ENCODE results near the gene MT2A. TPM values are rescaled to one million over a fixed set of nuclear protein-coding genes. Genes with fewer than 3 reads are reported as not detected.

MT2A gene
- total RNA-seq, 1 experiment from 2014 or later = 207 TPM

- peak; percentile 36 for DNase-seq (ENCODE audit: low read depth)
These were observed 29.7 kb downstream of the MT2A start, which contains the start of gene MT1A for GRCh38 chr16:56637814-56638750. Gene MT1A (plus strand): TSS chr16:56638666. CDS start chr16:56638739, 73 bp downstream.

- no peak for DNase-seq (ENCODE audit: low read depth)
These were observed 30.7 kb downstream of the MT2A start for GRCh38 chr16:56639045-56639444.

DNA sequence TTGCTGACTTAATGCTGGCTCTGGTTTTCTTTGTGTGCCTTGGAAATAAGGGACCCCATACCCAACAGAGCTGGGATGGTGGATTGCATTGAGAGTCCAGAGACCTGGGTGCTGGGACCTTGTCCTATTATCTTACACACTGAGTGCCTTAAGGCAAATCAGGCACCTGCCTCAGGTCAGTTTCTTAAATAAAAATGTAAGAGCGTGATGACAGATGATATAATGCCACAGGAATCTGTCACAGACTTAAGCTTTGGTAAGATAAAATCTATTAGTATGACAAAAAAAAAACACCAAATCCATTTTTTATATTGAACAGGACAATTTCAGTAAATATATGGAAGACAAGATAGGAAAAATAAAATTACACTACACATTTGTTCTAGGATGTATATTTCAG lies 31.7 kb downstream of the MT2A start:
- DNase-seq (ENCODE audit: low read depth) = no peak

DNA sequence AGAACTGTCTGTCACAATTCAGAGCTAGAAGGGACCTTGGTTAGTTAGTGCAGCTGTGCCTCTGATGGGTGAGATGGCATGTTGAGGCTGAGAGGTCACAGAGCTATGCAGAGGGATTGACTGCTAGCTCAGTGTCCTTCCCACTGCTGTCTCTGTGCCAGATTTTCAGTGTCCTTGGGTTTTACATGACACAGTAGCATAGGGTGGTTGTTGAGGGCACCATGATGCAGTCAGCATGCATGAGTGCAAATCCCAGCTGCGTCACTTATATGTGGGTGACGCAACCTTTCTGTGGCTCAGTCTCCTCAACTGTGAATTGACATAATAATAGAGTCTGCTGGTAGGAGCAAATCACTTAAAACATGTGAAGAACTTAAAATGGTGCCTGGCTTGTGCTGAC lies 32.8 kb downstream of the MT2A start:
- no peak for DNase-seq (ENCODE audit: low read depth)

GRCh38 chr16:56643080-56643778 lies 34.8 kb downstream of the MT2A start:
- no peak for DNase-seq (ENCODE audit: low read depth)

- no peak for DNase-seq (ENCODE audit: low read depth)
These were observed 35.4 kb downstream of the MT2A start for GRCh38 chr16:56643833-56644232.

GRCh38 chr16:56645311-56645710 lies 36.9 kb downstream of the MT2A start:
- no peak for DNase-seq (ENCODE audit: low read depth)

GRCh38 chr16:56645838-56646237 lies 37.5 kb downstream of the MT2A start:
- no peak for DNase-seq (ENCODE audit: low read depth)

- no peak for DNase-seq (ENCODE audit: low read depth)
These were observed 39.5 kb downstream of the MT2A start for GRCh38 chr16:56647641-56648431.

DNA sequence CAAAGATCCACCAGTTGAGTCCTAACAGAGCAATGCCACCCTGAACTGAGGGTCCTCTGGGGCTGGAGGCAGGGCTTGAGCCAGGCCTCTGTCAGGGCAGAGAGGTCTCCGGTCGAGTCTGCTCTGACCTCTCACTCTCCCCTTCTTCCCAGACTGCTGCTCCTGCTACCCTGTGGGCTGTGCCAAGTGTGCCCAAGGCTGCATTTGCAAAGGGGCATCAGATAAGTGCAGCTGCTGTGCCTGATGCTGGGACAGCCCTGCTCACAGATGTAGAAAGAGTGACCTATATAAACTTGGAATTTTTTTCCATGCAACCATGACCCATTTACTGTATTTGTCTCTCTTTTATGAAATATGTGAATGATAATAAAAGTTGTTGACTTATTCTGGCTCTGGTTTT lies 40.9 kb downstream of the MT2A start:
- no peak for DNase-seq (ENCODE audit: low read depth)

GRCh38 chr16:56649820-56650219 lies 41.4 kb downstream of the MT2A start:
- no peak for DNase-seq (ENCODE audit: low read depth)

DNA sequence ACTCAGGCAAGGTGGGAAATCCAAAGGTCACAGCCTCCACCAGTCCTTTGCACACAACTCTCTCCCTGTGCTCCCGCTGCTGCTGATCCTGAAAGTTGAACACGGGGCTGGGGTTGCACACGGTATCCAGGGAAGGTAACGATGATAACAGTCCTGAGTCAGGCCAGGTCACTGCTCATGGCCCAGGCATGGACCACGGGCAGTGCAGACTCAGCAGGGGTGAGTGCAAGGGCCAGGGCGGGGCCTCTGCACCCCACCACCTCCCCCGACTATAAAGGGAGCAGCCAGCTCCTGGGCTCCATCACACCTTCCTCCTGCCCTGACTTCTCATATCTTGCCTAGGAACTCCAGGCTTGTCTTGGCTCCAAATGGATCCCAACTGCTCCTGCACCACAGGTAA lies 43.2 kb downstream of the MT2A start, which contains the start of gene MT1B:
Gene MT1B, plus strand, starts transcription at position 301 of the 400 bp plus-strand sequence. Its CDS starts 68 bp downstream, at position 369.
- no peak for DNase-seq (ENCODE audit: low read depth)

- DNase-seq (ENCODE audit: low read depth) = no peak
These were observed 44.2 kb downstream of the MT2A start for GRCh38 chr16:56652600-56652999.

DNA sequence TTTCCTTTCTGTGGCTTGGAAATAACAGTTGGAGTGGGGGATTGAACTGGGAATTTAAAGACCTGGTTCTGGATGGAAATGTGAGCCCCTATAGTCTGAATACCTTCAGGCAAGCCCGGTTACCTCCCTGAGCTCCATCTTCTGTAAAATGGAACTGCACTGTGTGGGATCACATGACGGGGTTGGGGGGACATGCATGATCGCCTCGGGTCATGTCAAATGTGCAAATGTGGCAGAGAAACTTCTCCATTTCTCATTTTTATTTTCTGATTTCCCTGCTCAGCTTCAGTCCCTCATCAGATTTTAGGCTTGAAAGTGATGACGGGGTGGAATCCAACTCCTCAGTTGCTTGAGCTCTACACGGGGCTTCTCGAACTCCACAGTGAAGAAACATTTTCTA lies 44.8 kb downstream of the MT2A start:
- DNase-seq (ENCODE audit: low read depth) = no peak

DNA sequence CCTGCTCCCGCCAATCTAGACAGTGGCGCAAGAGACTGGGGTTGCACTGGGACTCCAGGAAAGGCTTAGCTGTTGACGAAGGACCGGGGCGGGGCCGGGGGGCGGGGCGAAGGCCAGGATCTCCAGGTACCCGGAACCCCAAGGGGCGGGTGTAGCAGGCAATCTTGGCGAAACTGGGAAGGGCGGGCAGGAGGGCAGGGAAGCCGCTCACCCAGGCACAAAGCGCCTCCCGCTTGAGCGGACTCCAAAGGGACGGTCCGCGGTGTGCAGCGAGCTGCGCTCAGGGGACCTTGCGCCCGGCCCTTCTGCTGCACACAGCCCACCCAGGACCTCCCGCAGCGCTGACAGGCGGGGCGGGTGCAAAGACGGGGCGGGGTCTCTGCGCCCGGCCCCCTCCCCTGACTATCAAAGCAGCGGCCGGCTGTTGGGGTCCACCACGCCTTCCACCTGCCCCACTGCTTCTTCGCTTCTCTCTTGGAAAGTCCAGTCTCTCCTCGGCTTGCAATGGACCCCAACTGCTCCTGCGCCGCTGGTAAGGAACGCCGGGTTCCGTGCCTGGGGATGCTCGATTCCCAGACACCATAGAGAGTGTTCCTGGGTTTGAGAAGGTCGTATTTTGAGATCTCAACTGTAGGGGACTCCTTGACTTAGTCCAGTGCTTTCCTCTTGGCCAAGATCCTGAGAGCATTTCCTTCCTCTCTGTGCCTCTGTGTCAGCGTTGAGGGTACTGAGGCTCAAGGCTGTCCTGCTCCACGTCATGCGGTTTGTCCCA lies 49.4 kb downstream of the MT2A start, which contains the start of gene MT1F:
Gene MT1F, plus strand, starts transcription at position 405 of the 772 bp plus-strand sequence. Its CDS starts 100 bp downstream, at position 505.
- peak; percentile 61 for DNase-seq (ENCODE audit: low read depth)

DNA sequence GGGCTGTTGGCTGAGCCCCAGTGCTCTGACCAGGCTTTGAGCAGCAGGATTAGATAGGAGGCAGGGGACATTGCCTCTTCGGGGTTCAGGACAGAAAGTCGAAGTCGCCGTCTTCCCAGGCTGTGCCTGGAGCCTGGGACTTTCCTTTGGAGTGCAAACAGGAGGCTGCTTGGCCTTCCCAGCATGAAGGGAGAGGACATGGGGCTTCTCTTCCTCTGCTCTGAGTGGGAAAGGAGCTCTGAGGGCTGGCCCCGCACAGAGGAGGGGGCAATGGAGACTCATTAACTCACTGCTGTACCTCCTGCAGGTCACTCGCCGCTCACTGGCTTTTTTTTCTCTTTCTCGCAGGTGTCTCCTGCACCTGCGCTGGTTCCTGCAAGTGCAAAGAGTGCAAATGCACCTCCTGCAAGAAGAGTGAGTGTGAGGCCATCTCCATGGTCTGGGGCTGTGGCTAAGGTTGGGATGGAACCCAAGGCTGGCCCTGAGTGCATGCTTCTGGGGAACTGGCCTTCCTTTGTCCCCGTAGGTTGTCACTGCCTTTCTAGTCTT lies 50.0 kb downstream of the MT2A start:
- no peak for DNase-seq (ENCODE audit: low read depth)
